OCI-LY1 (cell line): ENCODE measurements around the gene FIBP.

Experiments used
- H2AFZ ChIP-seq: fragments of 200-600 bp; sonication (generic), shearing (Covaris generic); 2 replicates; pipeline ENCODE4 v1.6.0; 2014; ENCODE audit warnings: antibody characterized with exemption, mild to moderate bottlenecking, low read length
- H3F3A ChIP-seq: fragments of 200-600 bp; sonication (generic), shearing (Covaris generic); 2 replicates; pipeline ENCODE4 v1.6.0; 2014; ENCODE audit warnings: mild to moderate bottlenecking, antibody characterized with exemption, low read length, moderate library complexity; ENCODE audit not compliant: insufficient read depth
- H3K27ac ChIP-seq: fragments of 200-600 bp; sonication (generic); 2 replicates; pipeline ENCODE4 v1.5.1; 2014; ENCODE audit warnings: low read length, mixed run types, mild to moderate bottlenecking, low read depth; ENCODE audit not compliant: poor library complexity, severe bottlenecking
- H3K27me3 ChIP-seq: fragments of 200-600 bp; sonication (generic); 2 replicates; pipeline ENCODE4 v1.6.0; 2014; ENCODE audit warnings: antibody characterized with exemption, mild to moderate bottlenecking, low read length, moderate library complexity; ENCODE audit not compliant: insufficient read depth
- H3K36me3 ChIP-seq: fragments of 200-600 bp; sonication (generic); 2 replicates; pipeline ENCODE4 v1.6.1; 2014; ENCODE audit warnings: mild to moderate bottlenecking, antibody characterized with exemption, low read length, moderate library complexity, mixed read lengths; ENCODE audit not compliant: insufficient read depth
- H3K4me1 ChIP-seq: fragments of 200-600 bp; sonication (generic); 2 replicates; pipeline ENCODE4 v1.5.1; 2014; ENCODE audit warnings: mild to moderate bottlenecking, low read length, moderate library complexity; ENCODE audit not compliant: insufficient read depth, severe bottlenecking
- H3K4me2 ChIP-seq: fragments of 200-600 bp; sonication (generic), shearing (Covaris generic); 2 replicates; pipeline ENCODE4 v1.6.1; 2014; ENCODE audit warnings: low read length
- H3K4me3 ChIP-seq: fragments of 200-600 bp; sonication (generic); 2 replicates; pipeline ENCODE4 v1.5.1; 2014; ENCODE audit warnings: low read length, low read depth, mild to moderate bottlenecking, mixed read lengths; ENCODE audit not compliant: poor library complexity, severe bottlenecking
- H3K79me2 ChIP-seq: fragments of 200-600 bp; shearing (Covaris generic); 2 replicates; pipeline ENCODE4 v1.6.1; 2016; ENCODE audit warnings: mixed run types, low read length, mixed read lengths; ENCODE audit not compliant: insufficient read depth
- H3K9ac ChIP-seq: fragments of 200-600 bp; sonication (generic), shearing (Covaris generic); 2 replicates; pipeline ENCODE4 v1.6.1; 2014; ENCODE audit warnings: mild to moderate bottlenecking, low read length, mixed read lengths
- H3K9me2 ChIP-seq: fragments of 200-600 bp; sonication (generic), shearing (Covaris generic); 2 replicates; pipeline ENCODE4 v1.6.1; 2014; ENCODE audit warnings: low read depth, mild to moderate bottlenecking, low read length, mixed read lengths
- H3K9me3 ChIP-seq: fragments of 200-600 bp; shearing (Covaris generic); 2 replicates; pipeline ENCODE4 v1.6.1; 2014; ENCODE audit warnings: low read length, mixed read lengths
- H4K20me1 ChIP-seq: fragments of 200-600 bp; sonication (generic), shearing (Covaris generic); 2 replicates; pipeline ENCODE4 v1.6.0; 2016; ENCODE audit warnings: mild to moderate bottlenecking, low read length; ENCODE audit not compliant: insufficient read depth
- EZH2 ChIP-seq: fragments of 200-600 bp; sonication (generic), shearing (Covaris generic); IDR thresholded peaks from 2 replicates; pipeline ENCODE4 v1.8.0; 2017; ENCODE audit warnings: borderline replicate concordance, mixed run types, mild to moderate bottlenecking, antibody characterized with exemption, low read length, moderate library complexity, mixed read lengths
- TF ChIP-seq, protein P1 (sequence below): fragments of 200-600 bp; sonication (generic), shearing (Covaris generic); IDR thresholded peaks from 2 replicates; pipeline ENCODE4 v1.5.1; 2017; ENCODE audit warnings: mild to moderate bottlenecking, antibody characterized with exemption, low read length, moderate library complexity, mixed read lengths

Gene FIBP

DNA sequence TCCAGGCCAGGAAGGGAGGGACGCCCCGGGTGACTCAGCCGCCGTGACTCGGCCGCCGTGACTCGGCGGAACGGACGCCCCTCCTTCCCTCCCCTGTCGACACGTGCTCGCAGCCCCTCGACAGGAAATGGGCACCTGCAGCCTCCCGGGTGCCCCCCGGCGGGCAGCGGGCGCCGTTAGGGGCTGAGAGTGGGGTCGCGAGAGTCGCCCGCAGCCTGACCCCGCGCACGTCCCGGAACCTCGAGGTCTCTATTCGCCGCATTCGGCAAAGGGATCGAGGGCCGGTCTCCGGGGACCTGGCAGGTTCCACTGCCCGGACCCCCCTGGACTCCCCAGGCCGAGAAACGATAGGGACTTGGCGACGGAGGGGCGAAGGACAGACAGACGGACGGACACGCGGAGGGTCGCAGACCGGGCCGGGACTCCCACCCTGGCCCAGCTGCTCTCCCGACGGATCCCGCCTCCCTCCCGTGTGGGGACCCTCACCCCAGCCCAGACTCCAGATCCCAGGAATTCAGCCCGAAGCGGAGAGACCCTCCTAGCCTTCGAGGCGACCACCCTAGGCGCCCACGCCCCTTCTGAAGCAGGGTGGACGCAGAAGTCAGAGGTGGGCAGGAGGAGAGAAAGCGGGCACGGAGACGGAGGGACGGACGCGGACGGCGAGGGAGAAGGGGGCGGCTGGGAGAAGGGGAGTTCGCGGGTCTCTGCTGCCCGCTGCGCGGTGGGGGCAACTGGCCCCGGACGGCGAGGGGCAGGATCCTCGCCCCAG, 11.3 kb upstream of the FIBP start:
- Histone ChIP-seq H4K20me1 (no peaks in the 10 kb centered on the region), H3K4me1 (peaks cover 19% of the 10 kb centered on the region), H3K27me3 (peaks cover 9% of the 10 kb centered on the region; the same call in 1 of the 2 replicates), H3K4me2 (peak overlapping the region; percentile 68), H3F3A (no peaks in the 10 kb centered on the region), H3K36me3 (no peaks in the 10 kb centered on the region), H2AFZ (no peak overlapping the region), H3K27ac (no peak overlapping the region), H3K9me2 (no peaks in the 10 kb centered on the region), H3K79me2 (no peaks in the 10 kb centered on the region), H3K9ac (peak overlapping the region; percentile 21; the same call in 1 of the 2 replicates), H3K4me3 (peak overlapping the region; percentile 57), H3K9me3 (no peaks in the 10 kb centered on the region)
- no peak for TF ChIP-seq EZH2
- TF ChIP-seq, protein P1, sequence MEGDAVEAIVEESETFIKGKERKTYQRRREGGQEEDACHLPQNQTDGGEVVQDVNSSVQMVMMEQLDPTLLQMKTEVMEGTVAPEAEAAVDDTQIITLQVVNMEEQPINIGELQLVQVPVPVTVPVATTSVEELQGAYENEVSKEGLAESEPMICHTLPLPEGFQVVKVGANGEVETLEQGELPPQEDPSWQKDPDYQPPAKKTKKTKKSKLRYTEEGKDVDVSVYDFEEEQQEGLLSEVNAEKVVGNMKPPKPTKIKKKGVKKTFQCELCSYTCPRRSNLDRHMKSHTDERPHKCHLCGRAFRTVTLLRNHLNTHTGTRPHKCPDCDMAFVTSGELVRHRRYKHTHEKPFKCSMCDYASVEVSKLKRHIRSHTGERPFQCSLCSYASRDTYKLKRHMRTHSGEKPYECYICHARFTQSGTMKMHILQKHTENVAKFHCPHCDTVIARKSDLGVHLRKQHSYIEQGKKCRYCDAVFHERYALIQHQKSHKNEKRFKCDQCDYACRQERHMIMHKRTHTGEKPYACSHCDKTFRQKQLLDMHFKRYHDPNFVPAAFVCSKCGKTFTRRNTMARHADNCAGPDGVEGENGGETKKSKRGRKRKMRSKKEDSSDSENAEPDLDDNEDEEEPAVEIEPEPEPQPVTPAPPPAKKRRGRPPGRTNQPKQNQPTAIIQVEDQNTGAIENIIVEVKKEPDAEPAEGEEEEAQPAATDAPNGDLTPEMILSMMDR, result no peak

DNA sequence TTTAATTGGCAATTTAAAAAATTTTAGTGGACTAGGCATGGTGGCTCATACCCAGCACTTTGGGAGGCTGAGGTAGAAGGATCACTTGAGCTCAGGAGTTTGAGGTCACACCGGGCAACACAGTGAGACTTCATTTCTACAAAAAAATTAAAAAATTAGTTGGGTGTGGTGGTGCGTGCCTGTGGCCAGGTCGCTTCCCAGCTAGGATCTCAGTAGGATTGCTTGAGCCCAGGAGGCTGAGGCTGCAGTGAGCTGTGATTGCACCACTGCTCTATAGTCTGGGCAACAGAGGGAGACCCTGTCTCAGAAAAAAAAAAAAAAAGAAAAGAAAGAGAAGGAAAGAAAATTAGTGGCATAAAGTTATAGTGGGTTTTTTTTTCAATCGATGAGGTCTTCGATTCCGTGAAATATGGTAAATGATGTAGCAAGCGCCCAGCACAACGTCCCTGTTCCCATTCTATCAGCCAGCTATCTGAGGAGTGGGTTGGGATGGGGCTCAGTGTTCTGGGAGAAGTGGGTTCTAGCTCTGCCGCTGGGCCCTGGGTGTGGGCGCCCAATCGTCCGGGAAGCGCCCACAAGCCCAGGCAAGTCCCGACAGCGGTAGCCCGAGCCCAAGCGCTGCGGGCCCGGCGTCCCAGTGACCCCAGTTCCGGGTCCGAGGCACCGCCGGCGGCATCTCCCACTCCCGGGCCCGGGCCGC, 10.5 kb upstream of the FIBP start:
- Histone ChIP-seq H3K27ac (no peak overlapping the region), H2AFZ (no peak overlapping the region), H3K4me2 (peak overlapping the region; percentile 68), H4K20me1 (no peaks in the 10 kb centered on the region), H3K36me3 (no peaks in the 10 kb centered on the region), H3K9ac (0 out of 2 replicates have a peak overlapping the region, but pooled peaks have one; percentile 21), H3K9me2 (no peaks in the 10 kb centered on the region), H3K4me3 (peak overlapping the region; percentile 57), H3K27me3 (peaks cover 9% of the 10 kb centered on the region; the same call in 1 of the 2 replicates), H3K4me1 (peaks cover 25% of the 10 kb centered on the region), H3F3A (no peaks in the 10 kb centered on the region), H3K79me2 (no peaks in the 10 kb centered on the region), H3K9me3 (no peaks in the 10 kb centered on the region)
- TF ChIP-seq, protein P1, result no peak
- TF ChIP-seq EZH2, result no peak

DNA sequence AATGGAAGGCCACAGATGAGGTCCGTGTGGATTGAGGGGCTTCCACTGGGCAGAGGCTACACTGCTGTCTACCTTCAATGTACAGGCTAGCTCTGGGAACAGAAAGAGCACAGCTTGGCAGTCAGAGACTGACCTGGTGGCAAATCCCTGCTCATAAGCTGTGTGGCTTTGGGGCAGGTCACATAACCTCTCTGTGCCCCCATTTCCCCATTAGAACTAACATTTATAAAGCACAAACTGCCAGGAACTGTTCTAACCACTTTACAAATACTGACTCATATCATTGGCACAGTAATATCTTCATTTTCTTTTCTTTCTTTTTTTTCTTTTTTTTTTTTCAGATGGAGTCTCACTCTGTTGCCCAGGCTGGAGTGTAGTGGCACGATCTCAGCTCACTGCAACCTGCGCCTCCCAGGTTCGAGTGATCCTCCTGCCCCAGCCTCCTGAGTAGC, 8.8 kb upstream of the FIBP start:
- Histone ChIP-seq H3K4me2 (no peak overlapping the region), H3K9me2 (no peaks in the 10 kb centered on the region), H3K4me3 (no peak overlapping the region), H3K79me2 (no peaks in the 10 kb centered on the region), H3K9ac (no peak overlapping the region), H3K27ac (no peak overlapping the region), H2AFZ (no peak overlapping the region), H3K27me3 (peaks cover 9% of the 10 kb centered on the region; the same call in 1 of the 2 replicates), H4K20me1 (no peaks in the 10 kb centered on the region), H3F3A (no peaks in the 10 kb centered on the region), H3K4me1 (peaks cover 42% of the 10 kb centered on the region), H3K36me3 (no peaks in the 10 kb centered on the region), H3K9me3 (no peaks in the 10 kb centered on the region)
- no peak for TF ChIP-seq EZH2
- TF ChIP-seq, protein P1, result no peak
